Panc1 (cell line): Measurements from ENCODE around the gene RFT1. TPM values are rescaled to one million over a fixed set of nuclear protein-coding genes. Genes with fewer than 3 reads are reported as not detected.

ENCODE experiments used
- ATAC-seq: fragments of 200-7000 bp; cut with Tn5 transposase; 2 replicates; pipeline ENCODE4 v1.9.1; 2020; ENCODE audit warnings: mild to moderate bottlenecking, moderate library complexity
- BruUV-seq: library from RNA; stranded (reverse); fragments of 400-500 nt; replicated peaks from 2 replicates; lab custom pipeline; 2021; lab: Mats Ljungman, UMichigan
- CTCF ChIA-PET: fragments of 300-600 bp; sonication (Branson Sonifier 250); formaldehyde crosslinking; loops from one replicate; lab custom pipeline; 2022; ENCODE audit warnings: antibody characterized with exemption; lab: Charles Lee
- POLR2A ChIA-PET: fragments of 300-600 bp; sonication (Branson Sonifier 250); formaldehyde crosslinking; loops from one replicate; lab custom pipeline; 2022; ENCODE audit warnings: antibody characterized with exemption; lab: Charles Lee
- DNase-seq: peaks from one replicate; pipeline ENCODE4 v3.0.0-alpha.2; 2010; ENCODE audit warnings: low read depth, low spot score
- H3K27ac ChIP-seq: 2 replicates; pipeline ENCODE4 v1.5.1; 2011; ENCODE audit warnings: mild to moderate bottlenecking, low read length, inconsistent platforms
- H3K27me3 ChIP-seq: fragments of 200-500 bp; sonication (Bioruptor generic); 2 replicates; pipeline ENCODE4 v1.6.0; 2014; ENCODE audit warnings: low read length, inconsistent platforms; ENCODE audit not compliant: control insufficient read depth, insufficient read depth
- H3K36me3 ChIP-seq: fragments of 200-500 bp; sonication (Bioruptor generic); 2 replicates; pipeline ENCODE4 v1.5.1; 2014; ENCODE audit warnings: inconsistent platforms, mild to moderate bottlenecking, low read length, moderate library complexity; ENCODE audit not compliant: control insufficient read depth, insufficient read depth
- H3K4me1 ChIP-seq: 2 replicates; pipeline ENCODE4 v1.5.1; 2011; ENCODE audit warnings: inconsistent platforms, mild to moderate bottlenecking, low read length, moderate library complexity; ENCODE audit not compliant: control insufficient read depth, insufficient read depth
- H3K4me3 ChIP-seq, 2 experiments: 2 replicates each; pipeline ENCODE4 v1.5.1; 2011 to 2012; ENCODE audit warnings: low read depth in 2 of 2, low read length in 2 of 2, mild to moderate bottlenecking in 2 of 2, inconsistent platforms in 1 of 2, moderate library complexity in 1 of 2
- H3K9me3 ChIP-seq: fragments of 200-500 bp; sonication (Bioruptor generic); 2 replicates; pipeline ENCODE4 v1.5.1; 2014; ENCODE audit warnings: low read depth, mild to moderate bottlenecking, inconsistent platforms, low read length, moderate library complexity; ENCODE audit not compliant: control insufficient read depth, insufficient read depth
- POLR2AphosphoS5 ChIP-seq: IDR thresholded peaks from 2 replicates; pipeline ENCODE4 v1.6.1; 2012; ENCODE audit warnings: mild to moderate bottlenecking, low read depth, low read length, moderate library complexity
- SIN3A ChIP-seq: IDR thresholded peaks from 2 replicates; pipeline ENCODE4 v1.6.1; 2012; ENCODE audit warnings: low read depth, mild to moderate bottlenecking, low read length, moderate library complexity, borderline replicate concordance; ENCODE audit not compliant: insufficient read depth
- TCF7L2 ChIP-seq: IDR thresholded peaks from 2 replicates; pipeline ENCODE4 v1.6.1; 2011; ENCODE audit warnings: mild to moderate bottlenecking, low read depth, low read length, inconsistent platforms
- in situ Hi-C: cut with HindIII; loops from 2 replicates; pipeline ENCODE4 v1.10.0; 2016; ENCODE audit warnings: low sequenced_read_pairs, low pct_unique_long_range_greater_than_20kb
- intact Hi-C: fragments of 100-400 bp; cut with micrococcal nuclease; formaldehyde crosslinking; loops from one replicate; pipeline ENCODE4 v1.10.0; 2022; ENCODE audit not compliant: unreplicated experiment
- total RNA-seq: library from RNA; stranded (reverse); gene quantifications from one replicate; pipeline ENCODE4 v1.2.1, GENCODE V29; 2021; ENCODE audit not compliant: unreplicated experiment
- TF ChIP-seq, protein P1 (sequence below): fragments of 450-650 bp; IDR thresholded peaks from 2 replicates; pipeline ENCODE4 v1.5.1; 2017; ENCODE audit warnings: mild to moderate bottlenecking
- TF ChIP-seq, protein P2 (sequence below), 2 experiments: IDR thresholded peaks; 2 replicates each; pipeline ENCODE4 v1.6.1; 2011 to 2012; ENCODE audit warnings: low read depth in 2 of 2, control low read depth in 1 of 2, low read length in 1 of 2, mild to moderate bottlenecking in 1 of 2, moderate library complexity in 1 of 2; ENCODE audit not compliant: insufficient read depth in 1 of 2

The RFT1 gene
- total RNA-seq, 1 experiment from 2014 or later, result 21.0 TPM

DNA sequence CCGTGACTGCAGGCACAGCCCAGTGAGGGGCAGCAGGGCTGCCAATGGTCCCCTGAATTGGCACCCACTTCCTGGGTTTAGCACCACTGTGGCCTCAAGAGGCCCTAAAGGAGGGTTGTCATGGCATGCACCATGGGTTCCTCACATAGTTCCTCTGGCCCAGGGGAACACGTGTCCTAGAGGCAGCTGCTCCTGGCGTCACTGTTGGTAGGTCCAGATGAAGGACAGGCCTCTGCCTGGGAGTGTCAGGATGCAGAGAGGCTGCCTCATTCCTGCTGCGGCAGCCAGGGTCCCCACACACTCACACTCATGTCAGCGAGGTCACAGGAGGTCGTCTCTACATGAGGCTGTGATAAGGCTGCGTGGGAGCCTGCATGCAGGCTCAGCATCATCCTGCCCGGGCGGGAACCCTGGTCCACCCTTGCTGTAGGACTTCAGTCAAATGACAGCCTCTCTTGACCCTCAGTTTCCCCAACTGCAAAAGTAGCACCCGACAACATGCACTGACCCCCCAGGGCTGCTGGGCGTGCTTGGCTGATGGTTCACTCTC lies 58.3 kb downstream of the RFT1 start:
- ChIA-PET POLR2A (no interaction called here), CTCF (no interaction called here)
- no peaks in the 10 kb centered on the region for H3K36me3 ChIP-seq
- no peak overlapping the region for H3K27ac ChIP-seq
- H3K9me3 ChIP-seq, result no peaks in the 10 kb centered on the region
- intact Hi-C loops, result loop anchor here (2.0 kb wide), 1 partner anchor 221 kb away; no protein-coding TSS in a partner anchor
- BruUV-seq, result no TSS peak
- ATAC-seq (no peak), DNase-seq (no peak)
- no peak for TF ChIP-seq TCF7L2
- no peak for TF ChIP-seq POLR2AphosphoS5
- TF ChIP-seq, protein P1, sequence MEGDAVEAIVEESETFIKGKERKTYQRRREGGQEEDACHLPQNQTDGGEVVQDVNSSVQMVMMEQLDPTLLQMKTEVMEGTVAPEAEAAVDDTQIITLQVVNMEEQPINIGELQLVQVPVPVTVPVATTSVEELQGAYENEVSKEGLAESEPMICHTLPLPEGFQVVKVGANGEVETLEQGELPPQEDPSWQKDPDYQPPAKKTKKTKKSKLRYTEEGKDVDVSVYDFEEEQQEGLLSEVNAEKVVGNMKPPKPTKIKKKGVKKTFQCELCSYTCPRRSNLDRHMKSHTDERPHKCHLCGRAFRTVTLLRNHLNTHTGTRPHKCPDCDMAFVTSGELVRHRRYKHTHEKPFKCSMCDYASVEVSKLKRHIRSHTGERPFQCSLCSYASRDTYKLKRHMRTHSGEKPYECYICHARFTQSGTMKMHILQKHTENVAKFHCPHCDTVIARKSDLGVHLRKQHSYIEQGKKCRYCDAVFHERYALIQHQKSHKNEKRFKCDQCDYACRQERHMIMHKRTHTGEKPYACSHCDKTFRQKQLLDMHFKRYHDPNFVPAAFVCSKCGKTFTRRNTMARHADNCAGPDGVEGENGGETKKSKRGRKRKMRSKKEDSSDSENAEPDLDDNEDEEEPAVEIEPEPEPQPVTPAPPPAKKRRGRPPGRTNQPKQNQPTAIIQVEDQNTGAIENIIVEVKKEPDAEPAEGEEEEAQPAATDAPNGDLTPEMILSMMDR, result no peak
- TF ChIP-seq, protein P2, sequence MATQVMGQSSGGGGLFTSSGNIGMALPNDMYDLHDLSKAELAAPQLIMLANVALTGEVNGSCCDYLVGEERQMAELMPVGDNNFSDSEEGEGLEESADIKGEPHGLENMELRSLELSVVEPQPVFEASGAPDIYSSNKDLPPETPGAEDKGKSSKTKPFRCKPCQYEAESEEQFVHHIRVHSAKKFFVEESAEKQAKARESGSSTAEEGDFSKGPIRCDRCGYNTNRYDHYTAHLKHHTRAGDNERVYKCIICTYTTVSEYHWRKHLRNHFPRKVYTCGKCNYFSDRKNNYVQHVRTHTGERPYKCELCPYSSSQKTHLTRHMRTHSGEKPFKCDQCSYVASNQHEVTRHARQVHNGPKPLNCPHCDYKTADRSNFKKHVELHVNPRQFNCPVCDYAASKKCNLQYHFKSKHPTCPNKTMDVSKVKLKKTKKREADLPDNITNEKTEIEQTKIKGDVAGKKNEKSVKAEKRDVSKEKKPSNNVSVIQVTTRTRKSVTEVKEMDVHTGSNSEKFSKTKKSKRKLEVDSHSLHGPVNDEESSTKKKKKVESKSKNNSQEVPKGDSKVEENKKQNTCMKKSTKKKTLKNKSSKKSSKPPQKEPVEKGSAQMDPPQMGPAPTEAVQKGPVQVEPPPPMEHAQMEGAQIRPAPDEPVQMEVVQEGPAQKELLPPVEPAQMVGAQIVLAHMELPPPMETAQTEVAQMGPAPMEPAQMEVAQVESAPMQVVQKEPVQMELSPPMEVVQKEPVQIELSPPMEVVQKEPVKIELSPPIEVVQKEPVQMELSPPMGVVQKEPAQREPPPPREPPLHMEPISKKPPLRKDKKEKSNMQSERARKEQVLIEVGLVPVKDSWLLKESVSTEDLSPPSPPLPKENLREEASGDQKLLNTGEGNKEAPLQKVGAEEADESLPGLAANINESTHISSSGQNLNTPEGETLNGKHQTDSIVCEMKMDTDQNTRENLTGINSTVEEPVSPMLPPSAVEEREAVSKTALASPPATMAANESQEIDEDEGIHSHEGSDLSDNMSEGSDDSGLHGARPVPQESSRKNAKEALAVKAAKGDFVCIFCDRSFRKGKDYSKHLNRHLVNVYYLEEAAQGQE (IDR thresholded peaks at IDR 0.05; ENCODE audit: insufficient read depth in 1 of 2, low read depth in 2 of 2, low read length in 1 of 2), result no peak
- TF ChIP-seq SIN3A, result no peak
- no peak overlapping the region; a peak in 1 of 4 replicates for H3K4me3 ChIP-seq
- peaks cover 3% of the 10 kb centered on the region for H3K4me1 ChIP-seq
- H3K27me3 ChIP-seq, result no peaks in the 10 kb centered on the region
- in situ Hi-C loops, result no loop called here

DNA sequence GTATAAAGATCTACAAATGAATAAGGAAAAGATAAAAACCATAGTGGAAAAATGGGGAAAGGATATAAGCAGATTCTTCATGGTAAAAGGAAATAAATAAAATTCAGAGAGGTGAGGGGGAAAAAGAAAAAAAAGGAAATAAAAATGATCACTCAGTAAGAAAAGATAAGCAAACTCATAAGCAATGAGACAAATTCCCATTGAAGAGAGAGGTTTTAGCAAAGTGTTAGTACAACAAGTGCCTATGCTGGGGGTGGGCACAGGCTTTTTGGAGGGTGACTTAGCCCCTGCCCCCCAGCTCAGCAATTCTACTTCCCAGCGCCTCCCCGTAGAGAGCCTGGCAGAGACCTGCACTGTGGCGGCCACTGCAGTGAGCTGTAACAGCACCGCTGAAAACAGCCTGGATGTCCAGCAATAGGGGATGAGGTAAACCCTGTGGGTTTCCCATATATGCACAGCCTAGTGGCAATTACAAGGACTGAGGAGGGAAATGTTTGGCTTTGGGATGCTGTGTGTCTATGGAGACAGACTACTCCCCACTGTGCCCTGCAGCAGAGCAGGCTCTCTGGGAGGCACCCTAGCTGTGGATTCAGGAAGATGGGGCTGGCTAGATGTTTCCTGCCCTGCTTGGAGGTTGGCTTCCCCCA lies 60.7 kb downstream of the RFT1 start:
- in situ Hi-C loops (no loop called here), intact Hi-C loops (no loop called here)
- Histone ChIP-seq H3K9me3 (no peaks in the 10 kb centered on the region), H3K27ac (no peak overlapping the region), H3K4me1 (peaks cover 3% of the 10 kb centered on the region), H3K27me3 (no peaks in the 10 kb centered on the region), H3K4me3 (no peak overlapping the region), H3K36me3 (no peaks in the 10 kb centered on the region)
- ChIA-PET POLR2A (no interaction called here), CTCF (no interaction called here)
- TF ChIP-seq SIN3A (no peak), POLR2AphosphoS5 (no peak), TCF7L2 (no peak)
- TF ChIP-seq, protein P2 (IDR thresholded peaks at IDR 0.05; ENCODE audit: insufficient read depth in 1 of 2, low read depth in 2 of 2, low read length in 1 of 2), result no peak
- TF ChIP-seq, protein P1, result no peak
- no peak for DNase-seq
- no TSS peak for BruUV-seq
- ATAC-seq, result peak; percentile 52
